Ovary (tissue), 3 donors: ENCODE data around the gene SMIM5.

ENCODE experiments used
- EP300 ChIP-seq: sonication (generic); formaldehyde crosslinking; IDR thresholded peaks from one replicate; pipeline ENCODE4 v1.6.1; 2017; ENCODE audit warnings: antibody characterized with exemption
- POLR2A ChIP-seq: fragments of 450-650 bp; IDR thresholded peaks from one replicate; pipeline ENCODE4 v1.6.1; 2017; ENCODE audit warnings: antibody characterized with exemption, mild to moderate bottlenecking, moderate library complexity
- TF ChIP-seq, protein P1 (sequence below), 3 donors: fragments of 450-650 bp in 2 of 3; fragments of 200-600 bp in 1 of 3; IDR thresholded peaks; one replicate each; pipeline versions ENCODE4 v1.5.1 to v1.8.0; 2016 to 2022; ENCODE audit warnings: antibody characterized with exemption in 3 of 3, mild to moderate bottlenecking in 1 of 3
- donor health status: DM: no; HTN: no; CAD: no.

DNA sequence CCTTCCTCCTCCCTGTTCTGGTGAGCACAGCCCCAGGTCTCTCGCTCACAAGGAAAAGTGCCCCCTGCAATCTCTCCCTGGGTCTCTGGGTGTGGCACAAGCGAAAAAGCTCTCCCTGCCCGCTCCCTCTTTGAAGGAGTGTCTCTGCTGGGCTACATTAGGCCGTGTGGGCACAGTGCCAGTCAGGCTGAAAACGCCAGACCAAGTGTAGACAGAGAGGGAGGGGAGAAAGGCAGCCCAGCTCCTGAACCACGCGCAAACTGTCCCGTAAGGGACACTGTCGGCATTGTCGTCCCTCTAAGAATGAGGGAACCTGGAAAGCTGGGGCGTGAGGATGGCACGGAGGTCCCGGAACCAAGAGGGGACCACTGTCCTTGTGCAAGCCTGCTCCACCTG lies 3.9 kb downstream of the SMIM5 start:
- TF ChIP-seq, protein P1, sequence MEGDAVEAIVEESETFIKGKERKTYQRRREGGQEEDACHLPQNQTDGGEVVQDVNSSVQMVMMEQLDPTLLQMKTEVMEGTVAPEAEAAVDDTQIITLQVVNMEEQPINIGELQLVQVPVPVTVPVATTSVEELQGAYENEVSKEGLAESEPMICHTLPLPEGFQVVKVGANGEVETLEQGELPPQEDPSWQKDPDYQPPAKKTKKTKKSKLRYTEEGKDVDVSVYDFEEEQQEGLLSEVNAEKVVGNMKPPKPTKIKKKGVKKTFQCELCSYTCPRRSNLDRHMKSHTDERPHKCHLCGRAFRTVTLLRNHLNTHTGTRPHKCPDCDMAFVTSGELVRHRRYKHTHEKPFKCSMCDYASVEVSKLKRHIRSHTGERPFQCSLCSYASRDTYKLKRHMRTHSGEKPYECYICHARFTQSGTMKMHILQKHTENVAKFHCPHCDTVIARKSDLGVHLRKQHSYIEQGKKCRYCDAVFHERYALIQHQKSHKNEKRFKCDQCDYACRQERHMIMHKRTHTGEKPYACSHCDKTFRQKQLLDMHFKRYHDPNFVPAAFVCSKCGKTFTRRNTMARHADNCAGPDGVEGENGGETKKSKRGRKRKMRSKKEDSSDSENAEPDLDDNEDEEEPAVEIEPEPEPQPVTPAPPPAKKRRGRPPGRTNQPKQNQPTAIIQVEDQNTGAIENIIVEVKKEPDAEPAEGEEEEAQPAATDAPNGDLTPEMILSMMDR (IDR thresholded peaks at IDR 0.05), result no peak
- TF ChIP-seq POLR2A (no peak), EP300 (no peak)
